Common myeloid progenitor, CD34-positive (primary cell): ENCODE results near the gene ADAMTS13.

Experiments used
- CTCF ChIA-PET: fragments of 350-600 bp; sonication (Branson Sonifier 250); formaldehyde crosslinking; loops from one replicate; lab custom pipeline; 2021; ENCODE audit warnings: antibody characterized with exemption; lab: Charles Lee
- POLR2A ChIA-PET: fragments of 350-600 bp; sonication (Branson Sonifier 250); formaldehyde crosslinking; loops from one replicate; lab custom pipeline; 2021; ENCODE audit warnings: antibody characterized with exemption; lab: Charles Lee
- DNase-seq, 3 donors: peaks; one replicate each; pipeline versions ENCODE4 v3.0.0 to v3.0.0-alpha.2; 2013
- H3K27ac ChIP-seq, 2 experiments: 1 replicate in 1 of 2; 2 replicates in 1 of 2; pipeline ENCODE4 v1.7.0; 2013; ENCODE audit warnings: inconsistent platforms in 2 of 2, low read length in 2 of 2, mild to moderate bottlenecking in 2 of 2, low read depth in 1 of 2, moderate library complexity in 1 of 2; ENCODE audit not compliant: severe bottlenecking in 2 of 2, insufficient read depth in 1 of 2, poor library complexity in 1 of 2
- H3K27me3 ChIP-seq, 5 experiments: replicated peaks in 2 of 5; 1 replicate in 3 of 5; 2 replicates in 2 of 5; pipeline versions ENCODE4 v1.6.1 to v1.7.0; 2013; ENCODE audit warnings: low read length in 4 of 5, mild to moderate bottlenecking in 2 of 5, moderate library complexity in 2 of 5, inconsistent platforms in 1 of 5; ENCODE audit not compliant: insufficient read depth in 5 of 5, control insufficient read depth in 4 of 5
- H3K36me3 ChIP-seq, 4 experiments: 1 replicate in 2 of 4; 2 replicates in 2 of 4; pipeline versions ENCODE4 v1.6.1 to v1.7.0; 2013; ENCODE audit warnings: low read length in 3 of 4, control low read depth in 1 of 4, mild to moderate bottlenecking in 1 of 4; ENCODE audit not compliant: control insufficient read depth in 4 of 4, insufficient read depth in 4 of 4
- H3K4me1 ChIP-seq, 4 experiments: 1 replicate in 3 of 4; 2 replicates in 1 of 4; pipeline versions ENCODE4 v1.6.1 to v1.7.1; 2013; ENCODE audit warnings: low read length in 3 of 4, mild to moderate bottlenecking in 3 of 4, control low read depth in 1 of 4, inconsistent platforms in 1 of 4, moderate library complexity in 1 of 4; ENCODE audit not compliant: control insufficient read depth in 4 of 4, insufficient read depth in 4 of 4; ENCODE audit errors: control extremely low read depth in 1 of 4
- H3K4me3 ChIP-seq, 7 experiments: 1 replicate in 4 of 7; 2 replicates in 3 of 7; pipeline versions ENCODE4 v1.5.1 to v1.7.0; 2013; ENCODE audit warnings: mild to moderate bottlenecking in 7 of 7, low read length in 6 of 7, moderate library complexity in 6 of 7, inconsistent platforms in 2 of 7, low read depth in 2 of 7, control low read depth in 1 of 7; ENCODE audit not compliant: insufficient read depth in 4 of 7, control insufficient read depth in 1 of 7; ENCODE audit errors: extremely low read depth in 1 of 7
- H3K9me3 ChIP-seq, 5 experiments: 1 replicate in 4 of 5; 2 replicates in 1 of 5; pipeline versions ENCODE4 v1.6.1 to v1.7.1; 2013; ENCODE audit warnings: low read length in 4 of 5, mild to moderate bottlenecking in 2 of 5, inconsistent platforms in 1 of 5, low read depth in 1 of 5, moderate library complexity in 1 of 5; ENCODE audit not compliant: control insufficient read depth in 4 of 5, insufficient read depth in 2 of 5; ENCODE audit errors: control extremely low read depth in 1 of 5
- WGBS: methylation state at CpG from one replicate; pipeline ENCODE4 v1.1.5; 2013; ENCODE audit not compliant: insufficient coverage; 5-methylcytosine and 5-hydroxymethylcytosine counted together

The ADAMTS13 gene

DNA sequence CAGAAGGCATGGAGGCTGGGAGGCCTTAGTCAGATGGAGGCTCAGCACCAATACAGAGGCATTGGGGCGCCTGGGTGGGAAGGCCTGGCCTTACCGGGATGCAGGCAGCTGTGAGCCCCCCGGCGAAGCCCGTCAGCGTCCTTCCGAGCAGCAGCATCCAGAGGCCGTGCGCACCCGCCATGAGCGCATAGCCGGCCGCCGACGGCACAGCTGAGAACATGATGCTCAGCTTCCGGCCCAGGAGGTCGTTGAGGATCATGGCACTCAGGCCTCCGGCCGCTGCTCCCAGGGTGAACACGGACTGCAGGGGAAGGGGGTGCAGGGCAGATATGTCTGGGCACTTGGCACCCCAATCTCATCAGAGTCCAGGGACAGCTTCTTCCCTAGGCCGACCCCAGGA lies 54.8 kb downstream of the ADAMTS13 start:
- Histone ChIP-seq H3K27me3 (no peaks in the 10 kb centered on the region), H3K4me1 (peaks cover 3 to 78% (median 70%) of the 10 kb centered on the region in 4 experiments), H3K4me3 (no peak overlapping the region), H3K27ac (no peak overlapping the region), H3K9me3 (no peaks in the 10 kb centered on the region), H3K36me3 (peaks cover 0 to 18% (median 0%) of the 10 kb centered on the region in 4 experiments)
- DNase-seq = no peak
- 97% methylated on average over 21 of the region's 21 CpGs for WGBS
- ChIA-PET POLR2A (no interaction called here), CTCF (interaction anchor here (1.8 kb wide), 1 partner anchor 10 kb away, joined by 5 read pairs; no protein-coding TSS in a partner anchor)

DNA sequence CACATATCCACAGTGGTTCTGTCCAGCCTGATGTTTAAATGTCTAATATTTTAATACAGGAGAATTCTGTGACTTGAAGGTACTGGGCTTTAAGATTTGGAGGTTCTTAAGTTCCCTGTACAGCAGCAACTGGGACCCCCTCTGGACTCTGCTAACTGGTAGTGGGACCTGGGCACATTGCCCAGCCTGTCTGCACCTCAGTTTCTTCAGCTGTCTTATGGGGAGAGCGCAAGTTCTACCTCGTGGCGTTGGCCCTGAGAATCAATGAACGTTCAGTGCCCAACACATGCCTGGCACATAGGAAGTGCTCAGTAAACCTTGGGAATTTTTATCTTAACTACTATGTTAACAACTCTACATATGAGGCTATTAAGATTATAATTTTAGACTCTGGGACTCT lies 55.3 kb downstream of the ADAMTS13 start:
- Histone ChIP-seq H3K4me3 (no peak overlapping the region), H3K27me3 (no peaks in the 10 kb centered on the region), H3K36me3 (peaks cover 0 to 16% (median 0%) of the 10 kb centered on the region in 4 experiments), H3K4me1 (peaks cover 3 to 73% (median 66%) of the 10 kb centered on the region in 4 experiments), H3K27ac (no peak overlapping the region), H3K9me3 (no peaks in the 10 kb centered on the region)
- no peak for DNase-seq
- CTCF ChIA-PET = interaction anchor here (0.9 to 2.2 kb wide), 5 partner anchors 10 to 315 kb away, joined by 3 to 9 read pairs (median 4); no protein-coding TSS in a partner anchor
- POLR2A ChIA-PET = no interaction called here
- 100% methylated on average over 2 of the region's 4 CpGs for WGBS

DNA sequence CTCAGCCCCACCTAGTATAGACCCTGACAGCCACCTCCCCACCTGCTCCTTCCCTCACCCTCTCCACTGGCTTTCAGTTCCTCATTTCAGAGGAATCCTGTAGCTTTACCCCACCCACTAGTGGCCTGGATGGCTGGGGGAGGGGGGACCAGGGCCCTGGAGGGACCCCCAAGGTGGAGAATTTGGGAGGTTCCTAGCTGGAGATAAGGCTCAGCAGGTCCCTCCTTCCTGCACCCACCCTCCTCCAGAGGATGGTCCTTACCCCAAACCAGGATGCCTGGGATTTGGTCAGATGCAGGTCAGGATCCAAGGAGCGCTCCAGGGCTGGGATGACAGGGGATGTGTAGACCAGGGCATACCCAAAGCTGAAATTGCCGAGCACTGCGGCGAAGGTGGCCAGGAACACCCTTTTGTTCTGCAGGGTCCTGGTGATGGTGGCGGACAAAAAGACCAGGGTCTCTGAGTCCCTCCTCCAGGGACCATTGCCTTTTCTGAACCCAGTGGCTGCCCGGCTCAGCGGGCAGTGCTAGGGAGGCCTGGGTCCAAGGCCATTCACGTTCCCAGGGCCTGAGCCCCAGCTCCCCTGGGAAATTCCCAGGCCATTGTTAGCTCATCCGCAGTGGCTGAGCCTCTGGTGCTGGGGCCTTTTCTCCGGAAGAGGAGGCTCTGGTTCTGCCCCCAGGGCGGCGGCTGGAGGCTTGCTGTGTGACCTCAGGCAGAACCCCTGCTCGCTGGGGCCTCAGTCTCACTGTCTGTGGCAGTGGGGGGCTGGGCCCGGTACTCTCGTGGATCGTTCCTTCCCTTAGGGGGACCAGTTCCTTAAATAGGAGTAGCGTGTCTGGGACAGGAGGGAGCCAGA lies 56.1 kb downstream of the ADAMTS13 start:
- CTCF ChIA-PET = interaction anchor here (0.9 to 2.2 kb wide), 5 partner anchors 9 to 315 kb away, joined by 3 to 9 read pairs (median 4); no protein-coding TSS in a partner anchor

DNA sequence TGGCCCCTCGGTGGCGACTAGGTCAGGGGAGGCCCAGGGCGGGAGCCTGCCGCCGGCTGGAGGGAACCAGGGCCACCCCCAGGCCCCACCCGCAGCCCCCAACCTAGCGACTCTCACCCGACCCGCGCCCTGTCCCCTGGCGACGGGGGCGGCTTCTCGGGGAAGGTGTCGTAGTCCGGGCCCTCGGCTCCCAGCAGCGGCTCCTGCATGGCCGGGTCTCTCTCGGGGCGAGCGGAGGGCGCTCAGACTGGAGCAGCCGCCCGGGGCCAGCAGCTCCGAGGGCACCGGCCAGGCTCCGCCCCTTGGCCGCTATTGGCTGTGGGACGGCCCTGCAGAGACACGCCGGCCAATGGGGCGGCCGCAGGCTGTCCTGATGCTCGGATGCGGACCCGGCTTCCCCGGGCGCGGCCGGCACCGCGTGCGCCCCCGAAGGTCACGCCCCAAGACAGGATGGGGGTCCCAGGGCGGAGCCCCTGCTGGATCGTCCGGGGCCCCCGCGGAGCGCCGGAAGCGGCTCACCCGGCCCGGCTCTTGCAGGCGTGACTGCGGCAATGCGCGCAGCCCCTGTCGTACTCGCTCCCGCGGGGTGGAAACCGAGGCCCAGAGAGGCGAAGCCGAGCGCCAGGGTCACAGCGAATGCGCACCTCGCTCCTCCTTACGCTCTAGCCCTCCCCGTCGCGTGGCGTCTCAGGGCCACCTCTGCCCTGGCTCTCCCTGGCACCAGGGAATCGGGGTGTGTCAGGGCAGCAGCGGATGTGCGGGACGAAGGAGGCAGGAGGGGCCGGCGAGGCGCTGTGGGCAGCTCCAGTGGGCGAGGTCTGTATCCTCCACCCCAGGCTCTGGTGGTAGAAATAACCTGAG lies 56.9 kb downstream of the ADAMTS13 start, which contains the start of gene SLC2A6:
Gene SLC2A6 (minus strand): TSS at position 249 of the 861 bp plus-strand sequence. CDS start 40 bp downstream, at position 209.
- peaks cover 0 to 11% (median 0%) of the 10 kb centered on the region in 4 experiments for H3K36me3 ChIP-seq
- H3K4me1 ChIP-seq = peaks cover 3 to 57% (median 50%) of the 10 kb centered on the region in 4 experiments
- no peaks in the 10 kb centered on the region for H3K9me3 ChIP-seq
- ChIA-PET CTCF (interaction anchor here (1.0 to 2.2 kb wide), 5 partner anchors 8 to 62 kb away, joined by 4 to 5 read pairs (median 4); no protein-coding TSS in a partner anchor), POLR2A (no interaction called here)
- DNase-seq = peak; percentile 59 to 75 (median 72)
- under 1% methylated on average over 80 of the region's 84 CpGs for WGBS
- no peaks in the 10 kb centered on the region for H3K27me3 ChIP-seq
- H3K4me3 ChIP-seq = peak within 1 kb of the TSS in 6 of 7 experiments; percentile 28 to 71 (median 56)
- H3K27ac ChIP-seq = no peak within 1 kb of the TSS

More for the DNA sequence above, 56.1 kb downstream of the ADAMTS13 start:
- H3K4me1 ChIP-seq = peaks cover 3 to 66% (median 59%) of the 10 kb centered on the region in 4 experiments
- H3K36me3 ChIP-seq = peaks cover 0 to 11% (median 0%) of the 10 kb centered on the region in 4 experiments
- H3K9me3 ChIP-seq = no peaks in the 10 kb centered on the region
- WGBS = 35% methylated on average over 17 of the region's 17 CpGs
- H3K27ac ChIP-seq = no peak overlapping the region
- POLR2A ChIA-PET = interaction anchor here (0.6 kb wide), 2 partner anchors 303 to 961 kb away, joined by 3 read pairs; no protein-coding TSS in a partner anchor
- H3K4me3 ChIP-seq = peak overlapping the region in 5 of 7 experiments; percentile 40 to 71 (median 58)
- H3K27me3 ChIP-seq = no peaks in the 10 kb centered on the region
- peak in 2 of 3 donors; percentile 64 to 73 for DNase-seq

DNA sequence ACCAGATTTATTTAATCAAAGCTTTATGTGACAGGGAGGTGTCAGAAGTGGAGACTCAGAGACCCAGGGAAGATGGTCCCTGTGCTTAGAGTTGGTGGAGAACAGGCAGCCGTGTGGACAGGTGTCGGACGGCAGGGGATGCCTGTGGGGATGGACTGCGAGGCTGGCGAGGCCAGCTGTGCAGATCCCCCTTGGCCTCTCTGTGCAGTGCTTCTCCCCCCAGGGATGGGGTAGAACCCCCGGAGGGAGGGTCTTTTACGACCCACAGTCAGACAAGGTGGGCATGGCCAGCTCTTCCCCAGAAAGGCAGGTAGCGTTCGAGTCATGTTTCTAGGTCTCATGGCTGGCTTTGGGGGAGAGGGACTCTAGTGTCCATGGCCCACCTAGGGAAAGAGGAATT lies 61.4 kb downstream of the ADAMTS13 start:
- H3K36me3 ChIP-seq = no peaks in the 10 kb centered on the region
- no peak for DNase-seq
- H3K9me3 ChIP-seq = no peaks in the 10 kb centered on the region
- 97% methylated on average over 9 of the region's 9 CpGs for WGBS
- peaks cover 3 to 32% (median 24%) of the 10 kb centered on the region in 4 experiments for H3K4me1 ChIP-seq
- CTCF ChIA-PET = interaction anchor here (1.1 to 6.0 kb wide), 5 partner anchors 9 to 297 kb away, joined by 3 to 52 read pairs (median 5); no protein-coding TSS in a partner anchor
- POLR2A ChIA-PET = no interaction called here
- no peak overlapping the region for H3K4me3 ChIP-seq
- no peak overlapping the region for H3K27ac ChIP-seq
- no peaks in the 10 kb centered on the region for H3K27me3 ChIP-seq

GRCh38 chr9:133484671-133485437 lies 62.7 kb downstream of the ADAMTS13 start:
- H3K9me3 ChIP-seq = no peaks in the 10 kb centered on the region
- CTCF ChIA-PET = interaction anchor here (0.7 to 6.0 kb wide), 17 partner anchors 10 to 297 kb away, joined by 3 to 52 read pairs (median 4); partner anchors contain the start of genes MED22 and RPL7A
- 88% methylated on average over 19 of the region's 22 CpGs for WGBS
- H3K36me3 ChIP-seq = no peaks in the 10 kb centered on the region
- no peak for DNase-seq
- H3K27me3 ChIP-seq = no peaks in the 10 kb centered on the region
- POLR2A ChIA-PET = no interaction called here
- no peak overlapping the region for H3K4me3 ChIP-seq
- H3K27ac ChIP-seq = no peak overlapping the region
- peaks cover 0 to 19% (median 14%) of the 10 kb centered on the region in 4 experiments for H3K4me1 ChIP-seq
